K562 (cell line): Measurements from ENCODE around the gene ZNF563. TPM values are rescaled to one million over a fixed set of nuclear protein-coding genes. Genes with fewer than 3 reads are reported as not detected.
A peak's percentile ranks its signal among the peaks of the same experiment; 100 is the strongest.

Experiments used
- ARID3B ChIP-seq: fragments of 250-450 bp; sonication (Bioruptor Pico); IDR thresholded peaks from 2 replicates; pipeline ENCODE4 v1.4.0; 2020; ENCODE audit warnings: borderline replicate concordance
- CBX1 ChIP-seq: sonication (generic); IDR thresholded peaks from 2 replicates; pipeline ENCODE4 v1.6.1; 2016; ENCODE audit warnings: antibody characterized with exemption, low read depth, mild to moderate bottlenecking
- EP400 ChIP-seq: fragments of 450-650 bp; IDR thresholded peaks from 2 replicates; pipeline ENCODE4 v1.6.1; 2017; ENCODE audit warnings: antibody characterized with exemption, mild to moderate bottlenecking, moderate library complexity
- HBP1 ChIP-seq: fragments of 450-650 bp; formaldehyde crosslinking; IDR thresholded peaks from 2 replicates; pipeline ENCODE4 v1.4.0; 2022; ENCODE audit warnings: missing genetic modification characterization
- LEF1 ChIP-seq: fragments of 450-650 bp; IDR thresholded peaks from 2 replicates; pipeline ENCODE4 v1.6.1; 2016; ENCODE audit warnings: mild to moderate bottlenecking
- NCOA4 ChIP-seq: fragments of 450-650 bp; IDR thresholded peaks from 2 replicates; pipeline ENCODE4 v1.6.1; 2018; ENCODE audit warnings: mild to moderate bottlenecking; ENCODE audit not compliant: partially characterized antibody
- NR3C1 ChIP-seq: sonication (generic); formaldehyde crosslinking; IDR thresholded peaks from 2 replicates; pipeline ENCODE4 v1.8.1; 2022; ENCODE audit warnings: missing genetic modification reagents
- PKNOX1 ChIP-seq: fragments of 450-650 bp; IDR thresholded peaks from 2 replicates; pipeline ENCODE4 v1.6.1; 2016
- RBBP5 ChIP-seq: fragments of 200-600 bp; sonication (generic); IDR thresholded peaks from 2 replicates; pipeline ENCODE4 v1.6.1; 2012; ENCODE audit warnings: borderline replicate concordance, mild to moderate bottlenecking, low read length, control low read depth, inconsistent platforms; ENCODE audit not compliant: insufficient read depth, poor library complexity, severe bottlenecking
- SMAD4 ChIP-seq: fragments of 250-450 bp; sonication (Bioruptor Pico); conservative IDR thresholded peaks from 2 replicates; pipeline ENCODE4 v1.8.0; 2021; ENCODE audit warnings: inconsistent platforms, mild to moderate bottlenecking, moderate library complexity
- TCF7 ChIP-seq: sonication (generic); IDR thresholded peaks from 2 replicates; pipeline ENCODE4 v1.6.1; 2016; ENCODE audit warnings: antibody characterized with exemption, borderline replicate concordance
- TFAM ChIP-seq: fragments of 250-450 bp; sonication (Bioruptor Pico); conservative IDR thresholded peaks from 2 replicates; pipeline ENCODE4 v1.5.0; 2021; ENCODE audit warnings: mild to moderate bottlenecking, moderate library complexity
- TRIM24 ChIP-seq, 2 experiments: fragments of 450-650 bp; IDR thresholded peaks; 2 replicates each; pipeline ENCODE4 v1.6.1; 2016
- TRIM28 ChIP-seq: fragments of 450-650 bp; IDR thresholded peaks from 2 replicates; pipeline ENCODE4 v1.6.1; 2017
- ZNF274 ChIP-seq: IDR thresholded peaks from 2 replicates; pipeline ENCODE4 v1.6.1; 2011; ENCODE audit warnings: low read depth, mild to moderate bottlenecking, low read length, moderate library complexity, borderline replicate concordance
- ZNF280A ChIP-seq: fragments of 450-650 bp; IDR thresholded peaks from 2 replicates; pipeline ENCODE4 v1.6.1; 2018; ENCODE audit warnings: mild to moderate bottlenecking, low read depth; ENCODE audit not compliant: partially characterized antibody
- polyA plus RNA-seq, 8 experiments: library from polyadenylated mRNA; depleted of rRNA in 4 of 8; stranded (reverse) in 5 of 8; unstranded in 3 of 8; fragments of >200 nt; fragmentation: Nextera tagmentation in 2 of 8; fragmentation: Illumina TruSeq in 1 of 8; extraction: Ambion mirVana in 2 of 8; extraction: Trizol in 1 of 8; gene quantifications; 2 replicates each; pipeline versions ENCODE4 v1.2.1 to v1.2.3, GENCODE V29; 2011 to 2014; ENCODE audit warnings: inconsistent platforms in 1 of 8, missing spikeins in 1 of 8
- total RNA-seq, 7 experiments: library from RNA; depleted of rRNA in 6 of 7; stranded (reverse); fragments of >200 nt in 6 of 7; fragmentation: Illumina TruSeq in 2 of 7; extraction: Trizol in 2 of 7; gene quantifications; 2 replicates each; pipeline versions ENCODE4 v1.2.1 to v1.2.3, GENCODE V29; 2011 to 2021; ENCODE audit warnings: low replicate concordance in 1 of 7
- TF ChIP-seq, protein P1 (sequence below): sonication (generic); formaldehyde crosslinking; IDR thresholded peaks from 2 replicates; pipeline ENCODE4 v1.9.0; 2022; ENCODE audit warnings: mild to moderate bottlenecking, missing genetic modification reagents
- TF ChIP-seq, protein P2 (sequence below): sonication (generic); formaldehyde crosslinking; IDR thresholded peaks from 2 replicates; pipeline ENCODE4 v1.8.0; 2022; ENCODE audit warnings: mild to moderate bottlenecking, missing genetic modification reagents, borderline replicate concordance

Gene ZNF563
- total and polyA plus RNA-seq, 9 of the 15 experiments (the other 6 are each of a cell fraction or from before 2014, with no cell fraction given), result 0.37 to 2.9 (median 0.74) TPM

DNA sequence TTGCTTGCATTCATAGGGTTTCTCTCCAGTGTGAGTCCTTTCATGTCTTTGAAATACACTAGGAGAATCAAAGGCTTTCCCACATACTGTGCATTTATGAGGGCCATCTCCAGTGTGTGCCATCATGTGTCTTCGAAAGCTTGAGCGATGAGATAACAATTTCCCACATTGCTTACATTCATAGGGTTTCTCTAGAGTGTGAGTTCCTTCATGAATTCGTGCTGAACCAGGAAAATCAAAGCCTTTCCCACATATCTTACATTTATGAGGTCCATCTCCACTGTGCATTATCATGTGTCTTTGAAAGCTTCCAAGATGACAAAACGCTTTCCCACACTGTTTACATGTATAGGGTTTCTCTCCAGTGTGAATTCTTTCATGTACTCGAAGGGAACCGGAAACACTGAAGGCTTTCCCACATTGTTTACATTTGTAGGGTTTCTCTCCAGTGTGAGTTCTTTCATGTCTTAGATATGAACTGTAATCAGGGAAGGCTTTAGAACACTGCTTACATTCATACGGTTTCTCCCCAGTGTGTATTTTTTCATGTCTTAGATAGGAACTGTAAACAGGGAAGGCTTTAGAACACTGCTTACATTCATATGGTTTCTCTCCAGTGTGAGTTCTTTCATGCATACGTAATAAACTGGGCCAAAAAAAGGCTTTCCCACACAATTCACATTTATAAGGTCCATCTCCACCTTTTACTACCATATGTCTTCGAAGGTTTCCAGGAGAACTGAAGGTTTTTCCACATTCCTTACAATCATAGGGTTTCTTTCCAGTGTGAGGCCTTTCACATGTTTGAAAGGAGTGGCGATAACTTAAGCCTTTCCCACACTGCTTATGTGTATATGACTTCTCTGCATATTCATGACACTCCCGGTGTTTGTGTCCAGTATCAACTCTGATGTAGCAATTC lies 60.2 kb downstream of the ZNF563 start (continued):
- TF ChIP-seq ARID3B (CRISPR knock-in tag) (no peak), ZNF280A (peak; percentile 47), EP400 (no peak), CBX1 (0 out of 2 replicates have a peak, but pooled peaks have one; percentile 33), NR3C1 (CRISPR knock-in tag) (no peak), SMAD4 (CRISPR knock-in tag) (no peak), PKNOX1 (no peak), TCF7 (no peak), RBBP5 (no peak), TRIM24 (IDR thresholded peaks at IDR 0.05) (no peak; a peak in 1 of 4 replicates), LEF1 (0 out of 2 replicates have a peak, but pooled peaks have one; percentile 17), TFAM (CRISPR knock-in tag) (no peak), TRIM28 (0 out of 2 replicates have a peak, but pooled peaks have one; percentile 22), HBP1 (CRISPR knock-in tag) (no peak), NCOA4 (no peak), ZNF274 (peak; percentile 74)
- TF ChIP-seq, protein P1, sequence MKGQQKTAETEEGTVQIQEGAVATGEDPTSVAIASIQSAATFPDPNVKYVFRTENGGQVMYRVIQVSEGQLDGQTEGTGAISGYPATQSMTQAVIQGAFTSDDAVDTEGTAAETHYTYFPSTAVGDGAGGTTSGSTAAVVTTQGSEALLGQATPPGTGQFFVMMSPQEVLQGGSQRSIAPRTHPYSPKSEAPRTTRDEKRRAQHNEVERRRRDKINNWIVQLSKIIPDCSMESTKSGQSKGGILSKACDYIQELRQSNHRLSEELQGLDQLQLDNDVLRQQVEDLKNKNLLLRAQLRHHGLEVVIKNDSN (CRISPR knock-in tag), result no peak
- TF ChIP-seq, protein P2, sequence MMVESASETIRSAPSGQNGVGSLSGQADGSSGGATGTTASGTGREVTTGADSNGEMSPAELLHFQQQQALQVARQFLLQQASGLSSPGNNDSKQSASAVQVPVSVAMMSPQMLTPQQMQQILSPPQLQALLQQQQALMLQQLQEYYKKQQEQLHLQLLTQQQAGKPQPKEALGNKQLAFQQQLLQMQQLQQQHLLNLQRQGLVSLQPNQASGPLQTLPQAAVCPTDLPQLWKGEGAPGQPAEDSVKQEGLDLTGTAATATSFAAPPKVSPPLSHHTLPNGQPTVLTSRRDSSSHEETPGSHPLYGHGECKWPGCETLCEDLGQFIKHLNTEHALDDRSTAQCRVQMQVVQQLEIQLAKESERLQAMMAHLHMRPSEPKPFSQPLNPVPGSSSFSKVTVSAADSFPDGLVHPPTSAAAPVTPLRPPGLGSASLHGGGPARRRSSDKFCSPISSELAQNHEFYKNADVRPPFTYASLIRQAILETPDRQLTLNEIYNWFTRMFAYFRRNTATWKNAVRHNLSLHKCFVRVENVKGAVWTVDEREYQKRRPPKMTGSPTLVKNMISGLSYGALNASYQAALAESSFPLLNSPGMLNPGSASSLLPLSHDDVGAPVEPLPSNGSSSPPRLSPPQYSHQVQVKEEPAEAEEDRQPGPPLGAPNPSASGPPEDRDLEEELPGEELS (CRISPR knock-in tag), result no peak
